Endodermal cell (in vitro differentiated cells): ENCODE measurements around the gene ACVR1. TPM values are rescaled to one million over a fixed set of nuclear protein-coding genes. Genes with fewer than 3 reads are reported as not detected.

Source experiments
- DNase-seq: peaks from one replicate; pipeline ENCODE4 v3.0.0-alpha.2; 2017
- H3K27ac ChIP-seq: 2 replicates; pipeline ENCODE4 v1.5.1; 2013; ENCODE audit warnings: mild to moderate bottlenecking, low read depth, low read length, moderate library complexity
- H3K27me3 ChIP-seq: 2 replicates; pipeline ENCODE4 v1.6.1; 2013; ENCODE audit warnings: mild to moderate bottlenecking, low read length, moderate library complexity; ENCODE audit not compliant: insufficient read depth, control insufficient read depth, poor library complexity, severe bottlenecking
- H3K36me3 ChIP-seq: 2 replicates; pipeline ENCODE4 v1.7.0; 2013; ENCODE audit warnings: mild to moderate bottlenecking, low read length, moderate library complexity; ENCODE audit not compliant: control insufficient read depth, insufficient read depth
- H3K4me1 ChIP-seq: one replicate; pipeline ENCODE4 v1.7.0; 2013; ENCODE audit warnings: low read length; ENCODE audit not compliant: control insufficient read depth, insufficient read depth
- H3K4me3 ChIP-seq: 2 replicates; pipeline ENCODE4 v1.5.1; 2013; ENCODE audit warnings: mild to moderate bottlenecking, low read length, moderate library complexity
- H3K9ac ChIP-seq: 2 replicates; pipeline ENCODE4 v1.6.1; 2013; ENCODE audit warnings: mild to moderate bottlenecking, low read length, moderate library complexity; ENCODE audit not compliant: poor library complexity, severe bottlenecking; ENCODE audit errors: extremely low read depth
- H3K9me3 ChIP-seq: 2 replicates; pipeline ENCODE4 v1.6.1; 2013; ENCODE audit warnings: mild to moderate bottlenecking, low read length, moderate library complexity; ENCODE audit not compliant: control insufficient read depth
- H3K27ac Mint-ChIP-seq: 2 replicates; pipeline ENCODE4 v1.8.0; 2020; ENCODE audit warnings: mixed read lengths
- H3K27me3 Mint-ChIP-seq: 2 replicates; pipeline ENCODE4 v1.8.0; 2021; ENCODE audit warnings: mild to moderate bottlenecking, mixed read lengths; ENCODE audit not compliant: insufficient read depth
- H3K36me3 Mint-ChIP-seq: 2 replicates; pipeline ENCODE4 v1.8.0; 2020; ENCODE audit warnings: low read depth, mixed read lengths
- H3K4me1 Mint-ChIP-seq: 2 replicates; pipeline ENCODE4 v1.8.0; 2020; ENCODE audit warnings: mixed read lengths
- H3K4me3 Mint-ChIP-seq: 2 replicates; pipeline ENCODE4 v1.8.0; 2020; ENCODE audit warnings: mild to moderate bottlenecking, moderate library complexity, mixed read lengths
- H3K9me3 Mint-ChIP-seq: 2 replicates; pipeline ENCODE4 v1.8.0; 2020; ENCODE audit warnings: mild to moderate bottlenecking, mixed read lengths
- CTCF ChIP-seq: fragments of 200-600 bp; sonication (generic); conservative IDR thresholded peaks from 2 replicates; pipeline ENCODE4 v1.5.0; 2021; ENCODE audit warnings: antibody characterized with exemption, mild to moderate bottlenecking
- WGBS, 2 experiments: methylation state at CpG; one replicate each; pipeline versions ENCODE4 v1.1.5 to v1.1.7; 2013; ENCODE audit warnings: missing lambda C conversion rate in 2 of 2, mixed read lengths in 1 of 2; ENCODE audit not compliant: insufficient coverage in 1 of 2, insufficient read length in 1 of 2; 5-methylcytosine and 5-hydroxymethylcytosine counted together
- total RNA-seq, 2 donors: library from RNA; stranded (reverse); fragmentation: NEBNext Ultra II Directional in 1 of 2; extraction: Animal tissue kit (Norgen Biotek cat#: 25700) in 1 of 2; gene quantifications; 2 replicates in 1 of 2; 3 replicates in 1 of 2; pipeline ENCODE4 v1.2.1, GENCODE V29; 2021

ACVR1 gene
- total RNA-seq, 2 donors from 2014 or later: 21.1 to 26.9 TPM

- Mint-ChIP-seq H3K4me1 (peaks cover 34% of the 10 kb centered on the region), H3K9me3 (no peaks in the 10 kb centered on the region), H3K36me3 (peaks cover 23% of the 10 kb centered on the region), H3K27me3 (no peaks in the 10 kb centered on the region), H3K27ac (no peak overlapping the region), H3K4me3 (no peak overlapping the region)
- no peaks in the 10 kb centered on the region for H3K9me3 ChIP-seq
- H3K9ac ChIP-seq: no peak overlapping the region
- H3K36me3 ChIP-seq: peaks cover 43% of the 10 kb centered on the region
- no peak for TF ChIP-seq CTCF
- H3K27ac ChIP-seq: no peak overlapping the region
- H3K27me3 ChIP-seq: no peaks in the 10 kb centered on the region
- H3K4me1 ChIP-seq: peaks cover 28% of the 10 kb centered on the region
- H3K4me3 ChIP-seq: no peak overlapping the region
- DNase-seq: no peak
- 54 to 81% methylated on average over 3 to 9 of the region's 9 CpGs for WGBS, 2 experiments
These were observed 95.9 kb downstream of the ACVR1 start for GRCh38 chr2:157780211-157780610.

DNA sequence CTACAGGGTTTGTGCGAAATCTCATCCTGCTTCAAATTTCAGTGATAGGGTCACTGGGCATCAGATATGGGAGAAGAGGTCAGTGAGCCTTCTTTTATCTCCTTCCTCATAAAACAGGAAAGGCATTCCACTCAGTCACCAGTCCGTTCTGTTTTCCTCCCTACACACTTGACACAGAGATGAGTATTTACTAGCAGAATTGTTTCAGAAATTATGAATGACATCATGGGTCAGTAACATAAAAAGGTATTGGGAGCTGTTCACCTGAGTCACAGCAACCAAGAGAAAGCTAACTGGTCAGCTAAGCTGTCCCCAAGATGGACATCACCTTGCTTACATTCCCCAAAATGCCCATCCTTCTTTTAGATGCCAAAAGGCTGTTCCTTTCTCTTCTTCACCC is 96.3 kb downstream of the ACVR1 start:
- DNase-seq: no peak
- H3K9ac ChIP-seq: no peak overlapping the region
- Mint-ChIP-seq H3K4me3 (no peak overlapping the region), H3K36me3 (peaks cover 27% of the 10 kb centered on the region), H3K27me3 (no peaks in the 10 kb centered on the region), H3K27ac (no peak overlapping the region), H3K9me3 (no peaks in the 10 kb centered on the region), H3K4me1 (peaks cover 32% of the 10 kb centered on the region)
- H3K36me3 ChIP-seq: peaks cover 46% of the 10 kb centered on the region
- no peaks in the 10 kb centered on the region for H3K27me3 ChIP-seq
- H3K4me3 ChIP-seq: no peak overlapping the region
- no peaks in the 10 kb centered on the region for H3K9me3 ChIP-seq
- 43 to 50% methylated on average over 2 of the region's 2 CpGs for WGBS, 2 experiments
- peaks cover 24% of the 10 kb centered on the region for H3K4me1 ChIP-seq
- TF ChIP-seq CTCF: no peak
- H3K27ac ChIP-seq: no peak overlapping the region

DNA sequence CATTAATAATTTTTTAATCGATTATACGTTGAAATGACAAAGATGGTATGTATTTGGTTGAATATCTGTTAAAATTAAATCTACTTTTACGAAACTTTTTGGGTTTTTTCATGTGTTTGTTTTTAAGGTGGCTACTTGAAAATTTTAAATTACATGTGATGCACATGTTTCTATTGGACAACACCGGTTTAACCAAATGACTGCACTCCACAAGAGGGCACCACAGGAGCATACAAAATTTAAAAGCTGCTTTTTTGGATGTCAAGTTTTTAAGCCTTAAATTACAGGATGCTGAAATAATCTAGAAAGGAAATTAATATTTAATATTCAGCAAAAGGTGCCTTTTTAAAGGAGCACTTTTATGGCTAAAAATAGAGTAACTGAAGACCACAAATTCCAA is 98.7 kb downstream of the ACVR1 start:
- peak; percentile 85 for TF ChIP-seq CTCF
- Histone ChIP-seq H3K9ac (no peak overlapping the region), H3K27ac (no peak overlapping the region), H3K4me3 (no peak overlapping the region), H3K4me1 (peaks cover 4% of the 10 kb centered on the region), H3K36me3 (peaks cover 59% of the 10 kb centered on the region), H3K9me3 (no peaks in the 10 kb centered on the region), H3K27me3 (no peaks in the 10 kb centered on the region)
- Mint-ChIP-seq H3K36me3 (peaks cover 35% of the 10 kb centered on the region), H3K4me1 (peaks cover 13% of the 10 kb centered on the region), H3K27me3 (no peaks in the 10 kb centered on the region), H3K9me3 (no peaks in the 10 kb centered on the region), H3K27ac (no peak overlapping the region), H3K4me3 (no peak overlapping the region)
- 86 to 100% methylated on average over 2 to 4 of the region's 4 CpGs for WGBS, 2 experiments
- peak; percentile 75 for DNase-seq
